ENCODE measurements around the gene KLHDC4. TPM values are rescaled to one million over a fixed set of nuclear protein-coding genes. Genes with fewer than 3 reads are reported as not detected.
"Not testable (repeated sequence)": the region's sequence is repeated elsewhere in the genome, so short reads cannot be mapped to it uniquely, and the experiment has no call there.

KLHDC4 gene
- total and polyA plus RNA-seq, 9 donors, result 18.4 to 38.0 (median 26.1) TPM

- Histone ChIP-seq H3K36me3 (ENCODE audit: control insufficient read depth, insufficient read depth, low read length) (no peaks in the 10 kb centered on the region), H3K27me3 (ENCODE audit: control insufficient read depth, insufficient read depth, low read length) (no peaks in the 10 kb centered on the region), H3K27ac (ENCODE audit: low read length) (no peak overlapping the region), H3K9me3 (replicated peaks; ENCODE audit: control insufficient read depth, low read depth, low read length) (no peaks in the 10 kb centered on the region), H3K4me1 (ENCODE audit: control insufficient read depth, insufficient read depth, low read length) (no peaks in the 10 kb centered on the region), H3K4me3 (ENCODE audit: low read length) (no peak overlapping the region)
- 76% methylated on average over 13 of the region's 20 CpGs for WGBS (ENCODE audit: insufficient coverage)
- DNase-seq, result no peak
Observed at GRCh38 chr16:87789437-87790291, 23.9 kb upstream of the KLHDC4 start.

GRCh38 chr16:87788730-87789436 is 23.1 kb upstream of the KLHDC4 start:
- H3K4me1 ChIP-seq (ENCODE audit: control insufficient read depth, insufficient read depth, low read length); H3K9me3 ChIP-seq (replicated peaks; ENCODE audit: control insufficient read depth, low read depth, low read length); DNase-seq; H3K4me3 ChIP-seq (ENCODE audit: low read length); H3K36me3 ChIP-seq (ENCODE audit: control insufficient read depth, insufficient read depth, low read length); H3K27me3 ChIP-seq (ENCODE audit: control insufficient read depth, insufficient read depth, low read length); H3K27ac ChIP-seq (ENCODE audit: low read length): not testable (repeated sequence)
- 92% methylated on average over 2 of the region's 10 CpGs for WGBS (ENCODE audit: insufficient coverage)

- WGBS (ENCODE audit: insufficient coverage), result 92% methylated on average over 2 of the region's 2 CpGs
- not testable (repeated sequence) for H3K4me3 ChIP-seq (ENCODE audit: low read length)
Observed at GRCh38 chr16:87787451-87788091, 21.8 kb upstream of the KLHDC4 start.

GRCh38 chr16:87784812-87785211 is 19.0 kb upstream of the KLHDC4 start:
- no peak overlapping the region for H3K4me3 ChIP-seq (ENCODE audit: low read length)
- no peak overlapping the region for H3K27ac ChIP-seq (ENCODE audit: low read length)
- peaks cover 5% of the 10 kb centered on the region for H3K27me3 ChIP-seq (ENCODE audit: control insufficient read depth, insufficient read depth, low read length)
- H3K9me3 ChIP-seq (replicated peaks; ENCODE audit: control insufficient read depth, low read depth, low read length), result no peaks in the 10 kb centered on the region
- WGBS (ENCODE audit: insufficient coverage), result 50% methylated on average over 10 of the region's 10 CpGs
- DNase-seq, result no peak
- peaks cover 5% of the 10 kb centered on the region for H3K4me1 ChIP-seq (ENCODE audit: control insufficient read depth, insufficient read depth, low read length)
- no peaks in the 10 kb centered on the region for H3K36me3 ChIP-seq (ENCODE audit: control insufficient read depth, insufficient read depth, low read length)

More at GRCh38 chr16:87787451-87788091, 21.8 kb upstream of the KLHDC4 start:
- not testable (repeated sequence) for H3K36me3 ChIP-seq (ENCODE audit: control insufficient read depth, insufficient read depth, low read length); H3K9me3 ChIP-seq (replicated peaks; ENCODE audit: control insufficient read depth, low read depth, low read length); H3K27ac ChIP-seq (ENCODE audit: low read length); H3K4me1 ChIP-seq (ENCODE audit: control insufficient read depth, insufficient read depth, low read length); H3K27me3 ChIP-seq (ENCODE audit: control insufficient read depth, insufficient read depth, low read length); DNase-seq

GRCh38 chr16:87782033-87782432 is 16.2 kb upstream of the KLHDC4 start:
- WGBS (ENCODE audit: insufficient coverage), result no CpG with 5 or more reads among the region's 4 CpGs
- no peak for DNase-seq
- Histone ChIP-seq H3K36me3 (ENCODE audit: control insufficient read depth, insufficient read depth, low read length) (no peaks in the 10 kb centered on the region), H3K4me3 (ENCODE audit: low read length) (no peak overlapping the region), H3K9me3 (replicated peaks; ENCODE audit: control insufficient read depth, low read depth, low read length) (no peaks in the 10 kb centered on the region), H3K27me3 (ENCODE audit: control insufficient read depth, insufficient read depth, low read length) (peaks cover 11% of the 10 kb centered on the region), H3K4me1 (ENCODE audit: control insufficient read depth, insufficient read depth, low read length) (peaks cover 19% of the 10 kb centered on the region), H3K27ac (ENCODE audit: low read length) (no peak overlapping the region)

- Histone ChIP-seq H3K9me3 (replicated peaks; ENCODE audit: control insufficient read depth, low read depth, low read length) (no peaks in the 10 kb centered on the region), H3K27me3 (ENCODE audit: control insufficient read depth, insufficient read depth, low read length) (peaks cover 13% of the 10 kb centered on the region), H3K4me3 (ENCODE audit: low read length) (no peak overlapping the region), H3K4me1 (ENCODE audit: control insufficient read depth, insufficient read depth, low read length) (peaks cover 19% of the 10 kb centered on the region), H3K27ac (ENCODE audit: low read length) (no peak overlapping the region), H3K36me3 (ENCODE audit: control insufficient read depth, insufficient read depth, low read length) (no peaks in the 10 kb centered on the region)
- 72% methylated on average over 7 of the region's 10 CpGs for WGBS (ENCODE audit: insufficient coverage)
- DNase-seq, result peak; percentile 59
Observed at GRCh38 chr16:87780385-87780989, 14.7 kb upstream of the KLHDC4 start.

- Histone ChIP-seq H3K27ac (ENCODE audit: low read length) (no peak overlapping the region), H3K4me3 (ENCODE audit: low read length) (no peak overlapping the region), H3K27me3 (ENCODE audit: control insufficient read depth, insufficient read depth, low read length) (peaks cover 14% of the 10 kb centered on the region), H3K9me3 (replicated peaks; ENCODE audit: control insufficient read depth, low read depth, low read length) (no peaks in the 10 kb centered on the region), H3K36me3 (ENCODE audit: control insufficient read depth, insufficient read depth, low read length) (no peaks in the 10 kb centered on the region), H3K4me1 (ENCODE audit: control insufficient read depth, insufficient read depth, low read length) (peaks cover 19% of the 10 kb centered on the region)
- WGBS (ENCODE audit: insufficient coverage), result 21% methylated on average over 38 of the region's 41 CpGs
- peak; percentile 87 for DNase-seq
Observed at GRCh38 chr16:87778830-87779579, 13.2 kb upstream of the KLHDC4 start.

- Histone ChIP-seq H3K27ac (ENCODE audit: low read length) (no peak overlapping the region), H3K36me3 (ENCODE audit: control insufficient read depth, insufficient read depth, low read length) (no peaks in the 10 kb centered on the region), H3K27me3 (ENCODE audit: control insufficient read depth, insufficient read depth, low read length) (peaks cover 10% of the 10 kb centered on the region), H3K4me1 (ENCODE audit: control insufficient read depth, insufficient read depth, low read length) (peaks cover 19% of the 10 kb centered on the region), H3K9me3 (replicated peaks; ENCODE audit: control insufficient read depth, low read depth, low read length) (no peaks in the 10 kb centered on the region), H3K4me3 (ENCODE audit: low read length) (no peak overlapping the region)
- 94% methylated on average over 9 of the region's 13 CpGs for WGBS (ENCODE audit: insufficient coverage)
- no peak for DNase-seq
Observed at GRCh38 chr16:87778476-87778829, 12.7 kb upstream of the KLHDC4 start.

- H3K4me1 ChIP-seq (ENCODE audit: control insufficient read depth, insufficient read depth, low read length); H3K4me3 ChIP-seq (ENCODE audit: low read length); H3K36me3 ChIP-seq (ENCODE audit: control insufficient read depth, insufficient read depth, low read length); H3K27ac ChIP-seq (ENCODE audit: low read length); H3K9me3 ChIP-seq (replicated peaks; ENCODE audit: control insufficient read depth, low read depth, low read length); DNase-seq: not testable (repeated sequence)
- H3K27me3 ChIP-seq (ENCODE audit: control insufficient read depth, insufficient read depth, low read length), result peaks cover 13% of the 10 kb centered on the region
- 98% methylated on average over 9 of the region's 16 CpGs for WGBS (ENCODE audit: insufficient coverage)
Observed at GRCh38 chr16:87773836-87774235, 8.1 kb upstream of the KLHDC4 start.
